ENCODE measurements around the gene PSME3IP1. TPM values are rescaled to one million over a fixed set of nuclear protein-coding genes. Genes with fewer than 3 reads are reported as not detected.

Gene PSME3IP1
- total and polyA plus RNA-seq, 2 of the 8 experiments (the other 6 are each of a cell fraction or from before 2014, with no cell fraction given), result 95.1 to 98.3 TPM

GRCh38 chr16:57112403-57113041 is 73.3 kb downstream of the PSME3IP1 start:
- Histone ChIP-seq H3K4me3 (ENCODE audit: extremely low read depth in 1 of 4, insufficient read depth in 2 of 4, low read depth in 3 of 4, low read length in 4 of 4) (no peak overlapping the region), H4K20me1 (replicated peaks in 1 of 2; ENCODE audit: control insufficient read depth in 1 of 2, insufficient read depth in 2 of 2, low read length in 2 of 2) (peaks cover 0 to 1% of the 10 kb centered on the region in 2 experiments), H3K18ac (ENCODE audit: extremely low read depth, low read length) (no peak overlapping the region), H3K23me2 (ENCODE audit: low read depth, low read length) (no peaks in the 10 kb centered on the region), H3K36me3 (ENCODE audit: control insufficient read depth in 2 of 4, insufficient read depth in 4 of 4, low read length in 3 of 4) (no peaks in the 10 kb centered on the region), H2BK15ac (ENCODE audit: low read length) (no peak overlapping the region), H3K9ac (replicated peaks in 1 of 4; ENCODE audit: extremely low read depth in 1 of 4, low read depth in 3 of 4, low read length in 3 of 4) (no peak overlapping the region), H2BK20ac (ENCODE audit: low read length) (no peak overlapping the region), H3K27me3 (replicated peaks in 1 of 4; ENCODE audit: control insufficient read depth in 3 of 4, extremely low read depth in 1 of 4, insufficient read depth in 3 of 4, low read length in 3 of 4) (no peaks in the 10 kb centered on the region), H3K4me1 (replicated peaks in 1 of 4; ENCODE audit: control insufficient read depth in 3 of 4, insufficient read depth in 4 of 4, low read length in 3 of 4) (peaks cover 0 to 13% (median 4%) of the 10 kb centered on the region in 4 experiments; a peak in 4 of 7 replicates), H3K4ac (replicated peaks; ENCODE audit: insufficient read length, low read depth, low read length) (no peak overlapping the region), H3K79me1 (ENCODE audit: low read depth, low read length) (no peaks in the 10 kb centered on the region; the same call in 1 of the 2 replicates), H2BK12ac (ENCODE audit: low read depth, low read length) (no peak overlapping the region), H3K56ac (replicated peaks; ENCODE audit: insufficient read length, low read depth, low read length) (no peak overlapping the region), H2BK120ac (replicated peaks; ENCODE audit: low read depth, low read length) (no peak overlapping the region), H3K23ac (ENCODE audit: insufficient read length) (no peak overlapping the region), H2BK5ac (ENCODE audit: low read depth, low read length) (0 out of 2 replicates have a peak overlapping the region, but pooled peaks have one; percentile 28), H3K9me3 (ENCODE audit: insufficient read depth in 2 of 2, low read depth in 1 of 2, low read length in 1 of 2) (no peaks in the 10 kb centered on the region), H4K91ac (replicated peaks; ENCODE audit: insufficient read length, low read length) (no peak overlapping the region), H4K8ac (ENCODE audit: extremely low read depth, insufficient read depth, low read length) (no peak overlapping the region), H2AFZ (ENCODE audit: low read length) (no peak overlapping the region), H3K79me2 (ENCODE audit: control insufficient read depth in 1 of 2, insufficient read depth in 2 of 2, low read length in 2 of 2) (no peaks in the 10 kb centered on the region), H2AK5ac (ENCODE audit: low read depth, low read length) (no peak overlapping the region), H3K14ac (ENCODE audit: insufficient read length) (no peak overlapping the region), H3K4me2 (ENCODE audit: insufficient read depth in 1 of 2, low read depth in 2 of 2, low read length in 2 of 2) (no peak overlapping the region), H4K5ac (ENCODE audit: insufficient read length, low read depth, low read length) (no peak overlapping the region), H3K27ac (ENCODE audit: low read depth, low read length) (no peak overlapping the region)
- ChIA-PET POLR2A (ENCODE audit: partially characterized antibody) (interaction anchor here (1.4 kb wide), 1 partner anchor 37 kb away, joined by 3 read pairs; no protein-coding TSS in a partner anchor), CTCF (ENCODE audit: partially characterized antibody) (interaction anchor here (1.3 kb wide), 1 partner anchor 29 kb away, joined by 3 read pairs; no protein-coding TSS in a partner anchor)
- DNase-seq (ENCODE audit: low read depth in 1 of 2, low spot score in 2 of 2) (no peak), FAIRE-seq (no peak)
- WGBS, 2 experiments (ENCODE audit: extremely low coverage in 1 of 2, insufficient coverage in 1 of 2, insufficient read length in 1 of 2, insufficient replicate concordance in 2 of 2, low coverage in 1 of 2, low lambda C conversion rate in 2 of 2, missing lambda C conversion rate in 1 of 2), result 86% methylated on average over 10 of the region's 10 CpGs; no CpG with 5 or more reads in 1 of the 2 experiments
- no peak for TF ChIP-seq SIN3A (conservative IDR thresholded peaks at IDR 0.05 in 1 of 2, IDR thresholded peaks at IDR 0.05 in 1 of 2; ENCODE audit: low read depth in 1 of 2, low read length in 2 of 2)
- no peak for TF ChIP-seq KDM5A (IDR thresholded peaks at IDR 0.05; ENCODE audit: low read length)
- TF ChIP-seq TEAD4 (IDR thresholded peaks at IDR 0.05; ENCODE audit: low read depth, low read length), result no peak
- TF ChIP-seq EP300 (IDR thresholded peaks at IDR 0.05; ENCODE audit: borderline replicate concordance in 1 of 2, low read depth in 2 of 2, low read length in 2 of 2), result no peak
- no peak for TF ChIP-seq SP2 (IDR thresholded peaks at IDR 0.05; ENCODE audit: low read length)
- TF ChIP-seq RFX5 (IDR thresholded peaks at IDR 0.05; ENCODE audit: borderline replicate concordance, low read depth, low read length), result no peak
- no peak for TF ChIP-seq ASH2L (IDR thresholded peaks at IDR 0.05; ENCODE audit: low read length)
- TF ChIP-seq KDM4A (IDR thresholded peaks at IDR 0.05; ENCODE audit: low read depth, low read length, severe bottlenecking), result no peak
- TF ChIP-seq, protein P1, sequence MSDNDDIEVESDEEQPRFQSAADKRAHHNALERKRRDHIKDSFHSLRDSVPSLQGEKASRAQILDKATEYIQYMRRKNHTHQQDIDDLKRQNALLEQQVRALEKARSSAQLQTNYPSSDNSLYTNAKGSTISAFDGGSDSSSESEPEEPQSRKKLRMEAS (IDR thresholded peaks at IDR 0.05), result no peak
- TF ChIP-seq PHF8 (conservative IDR thresholded peaks at IDR 0.05; ENCODE audit: low read depth, low read length), result no peak
- TF ChIP-seq RXRA (IDR thresholded peaks at IDR 0.05; ENCODE audit: insufficient read depth, low read depth, low read length), result no peak
- TF ChIP-seq POLR2AphosphoS5 (IDR thresholded peaks at IDR 0.05; ENCODE audit: low read depth, low read length), result no peak
- no peak for TF ChIP-seq GTF2F1 (IDR thresholded peaks at IDR 0.05; ENCODE audit: borderline replicate concordance, low read depth, low read length)
